H1 (cell line): ENCODE results near the gene SSTR3. TPM values are rescaled to one million over a fixed set of nuclear protein-coding genes. Genes with fewer than 3 reads are reported as not detected.

ENCODE experiments used
- CHD1 ChIP-seq: IDR thresholded peaks from 2 replicates; pipeline ENCODE4 v1.6.1; 2012; ENCODE audit warnings: low read depth, low read length, improper control_type of control experiment
- polyA plus RNA-seq, 7 experiments: library from polyadenylated mRNA; depleted of rRNA in 3 of 7; stranded (reverse) in 5 of 7; unstranded in 2 of 7; fragments of >200 nt in 5 of 7; fragments of 200-250 nt in 2 of 7; gene quantifications; 1 replicate in 5 of 7; 2 replicates in 1 of 7; 4 replicates in 1 of 7; pipeline versions ENCODE4 v1.2.1 to v1.2.3, GENCODE V29; 2011 to 2013; ENCODE audit warnings: missing spikeins in 2 of 7, mixed read lengths in 2 of 7
- total RNA-seq: library from RNA; stranded (reverse); fragmentation: NEBNext Ultra II Directional; extraction: Animal tissue kit (Norgen Biotek cat#: 25700); gene quantifications from 2 replicates; pipeline ENCODE4 v1.2.1, GENCODE V29; 2021
- TF ChIP-seq, protein P1 (sequence below): IDR thresholded peaks from 2 replicates; pipeline ENCODE4 v1.6.1; 2011; ENCODE audit warnings: low read length, improper control_type of control experiment

Gene SSTR3
- total and polyA plus RNA-seq, 2 of the 8 experiments (the other 6 are each of a cell fraction or from before 2014, with no cell fraction given) = 0.22 to 0.77 TPM

DNA sequence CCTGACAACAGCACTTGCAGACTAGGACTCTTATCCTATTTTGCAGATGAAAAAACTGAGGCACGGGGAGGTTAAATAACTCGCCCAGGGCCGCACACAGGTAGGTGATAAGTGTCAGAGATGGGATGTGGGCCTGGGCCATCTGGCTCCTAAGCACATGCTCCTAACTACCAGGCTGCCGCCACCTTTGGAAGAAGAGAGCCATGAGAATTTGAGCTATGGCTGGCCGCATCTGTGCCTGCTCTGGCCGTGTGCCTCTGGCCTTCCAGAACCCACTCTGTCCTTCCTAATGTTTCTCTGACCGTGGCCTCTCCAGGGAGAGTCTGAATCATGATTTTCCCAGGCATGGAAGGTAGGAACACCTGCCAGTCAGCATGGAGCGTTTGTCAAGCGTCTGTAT, 47.2 kb downstream of the SSTR3 start (continued):
- no peak for TF ChIP-seq CHD1
- TF ChIP-seq, protein P1, sequence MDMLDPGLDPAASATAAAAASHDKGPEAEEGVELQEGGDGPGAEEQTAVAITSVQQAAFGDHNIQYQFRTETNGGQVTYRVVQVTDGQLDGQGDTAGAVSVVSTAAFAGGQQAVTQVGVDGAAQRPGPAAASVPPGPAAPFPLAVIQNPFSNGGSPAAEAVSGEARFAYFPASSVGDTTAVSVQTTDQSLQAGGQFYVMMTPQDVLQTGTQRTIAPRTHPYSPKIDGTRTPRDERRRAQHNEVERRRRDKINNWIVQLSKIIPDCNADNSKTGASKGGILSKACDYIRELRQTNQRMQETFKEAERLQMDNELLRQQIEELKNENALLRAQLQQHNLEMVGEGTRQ = no peak
